GM18907 (cell line): ENCODE measurements around the gene KCNIP3.

ENCODE experiments used
- ATAC-seq: cut with Tn5 transposase; IDR thresholded peaks from one replicate; pipeline ENCODE4 v1.9.1; 2021; ENCODE audit warnings: mild to moderate bottlenecking, moderate library complexity; ENCODE audit not compliant: unreplicated experiment

Gene KCNIP3

GRCh38 chr2:95382686-95383634 is 85.8 kb downstream of the KCNIP3 start:
- no peak for ATAC-seq

GRCh38 chr2:95383635-95384027 is 86.5 kb downstream of the KCNIP3 start:
- ATAC-seq = no peak

DNA sequence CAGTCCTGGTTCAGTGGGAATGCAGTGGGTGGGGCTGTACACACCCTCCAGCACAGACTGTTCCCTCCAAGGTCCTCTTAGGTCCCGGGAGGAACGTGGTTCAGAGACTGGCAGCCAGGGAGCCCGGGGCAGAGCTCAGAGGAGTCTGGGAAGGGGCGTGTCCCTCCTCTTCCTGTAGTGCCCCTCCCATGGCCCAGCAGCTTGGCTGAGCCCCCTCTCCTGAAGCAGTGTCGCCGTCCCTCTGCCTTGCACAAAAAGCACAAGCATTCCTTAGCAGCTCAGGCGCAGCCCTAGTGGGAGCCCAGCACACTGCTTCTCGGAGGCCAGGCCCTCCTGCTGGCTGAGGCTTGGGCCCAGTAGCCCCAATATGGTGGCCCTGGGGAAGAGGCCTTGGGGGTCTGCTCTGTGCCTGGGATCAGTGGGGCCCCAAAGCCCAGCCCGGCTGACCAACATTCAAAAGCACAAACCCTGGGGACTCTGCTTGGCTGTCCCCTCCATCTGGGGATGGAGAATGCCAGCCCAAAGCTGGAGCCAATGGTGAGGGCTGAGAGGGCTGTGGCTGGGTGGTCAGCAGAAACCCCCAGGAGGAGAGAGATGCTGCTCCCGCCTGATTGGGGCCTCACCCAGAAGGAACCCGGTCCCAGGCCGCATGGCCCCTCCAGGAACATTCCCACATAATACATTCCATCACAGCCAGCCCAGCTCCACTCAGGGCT is 87.9 kb downstream of the KCNIP3 start:
- no peak for ATAC-seq

GRCh38 chr2:95385570-95385984 is 88.4 kb downstream of the KCNIP3 start:
- no peak for ATAC-seq

DNA sequence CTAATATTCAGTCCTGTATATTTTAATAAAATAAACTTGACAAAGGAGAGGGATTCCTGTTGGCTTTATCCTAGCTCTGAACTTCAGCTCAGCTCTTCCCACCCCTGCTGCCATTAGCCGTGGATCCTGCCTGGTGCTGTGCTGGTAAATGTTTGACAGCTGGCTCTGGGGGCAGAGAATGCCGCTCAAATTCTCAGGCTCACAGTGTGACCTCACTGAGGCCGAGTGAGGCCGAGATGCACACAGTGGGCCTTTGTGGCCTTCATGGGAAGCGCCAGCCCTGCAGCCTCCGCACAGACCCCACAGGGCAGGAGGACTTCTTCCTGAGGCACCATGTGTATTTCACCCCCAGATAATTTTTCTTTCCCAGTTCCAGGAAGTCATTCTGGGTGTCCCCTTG is 88.9 kb downstream of the KCNIP3 start:
- ATAC-seq = no peak

GRCh38 chr2:95387358-95387757 is 90.2 kb downstream of the KCNIP3 start:
- ATAC-seq = no peak

- no peak for ATAC-seq
These were observed 91.0 kb downstream of the KCNIP3 start for GRCh38 chr2:95388091-95388692.

DNA sequence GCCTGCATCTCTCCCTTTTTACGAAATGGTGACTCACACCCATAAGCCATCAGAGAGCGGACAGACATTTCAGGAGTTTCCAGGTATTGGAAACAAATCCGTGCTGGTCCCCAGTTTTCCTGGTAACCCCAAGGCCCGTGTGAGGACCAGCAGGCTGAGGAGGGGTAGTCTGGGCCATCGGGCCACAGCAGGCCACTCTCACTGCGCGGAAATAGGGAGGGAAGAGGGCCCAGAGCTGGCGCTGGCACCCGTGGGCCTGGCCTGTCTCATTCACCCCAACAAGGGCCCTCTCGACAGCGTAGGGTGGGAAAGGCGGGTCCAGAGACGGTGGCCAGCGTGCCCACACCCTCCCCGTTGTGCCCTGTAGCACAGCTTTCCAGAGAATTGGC is 91.7 kb downstream of the KCNIP3 start:
- ATAC-seq = no peak

DNA sequence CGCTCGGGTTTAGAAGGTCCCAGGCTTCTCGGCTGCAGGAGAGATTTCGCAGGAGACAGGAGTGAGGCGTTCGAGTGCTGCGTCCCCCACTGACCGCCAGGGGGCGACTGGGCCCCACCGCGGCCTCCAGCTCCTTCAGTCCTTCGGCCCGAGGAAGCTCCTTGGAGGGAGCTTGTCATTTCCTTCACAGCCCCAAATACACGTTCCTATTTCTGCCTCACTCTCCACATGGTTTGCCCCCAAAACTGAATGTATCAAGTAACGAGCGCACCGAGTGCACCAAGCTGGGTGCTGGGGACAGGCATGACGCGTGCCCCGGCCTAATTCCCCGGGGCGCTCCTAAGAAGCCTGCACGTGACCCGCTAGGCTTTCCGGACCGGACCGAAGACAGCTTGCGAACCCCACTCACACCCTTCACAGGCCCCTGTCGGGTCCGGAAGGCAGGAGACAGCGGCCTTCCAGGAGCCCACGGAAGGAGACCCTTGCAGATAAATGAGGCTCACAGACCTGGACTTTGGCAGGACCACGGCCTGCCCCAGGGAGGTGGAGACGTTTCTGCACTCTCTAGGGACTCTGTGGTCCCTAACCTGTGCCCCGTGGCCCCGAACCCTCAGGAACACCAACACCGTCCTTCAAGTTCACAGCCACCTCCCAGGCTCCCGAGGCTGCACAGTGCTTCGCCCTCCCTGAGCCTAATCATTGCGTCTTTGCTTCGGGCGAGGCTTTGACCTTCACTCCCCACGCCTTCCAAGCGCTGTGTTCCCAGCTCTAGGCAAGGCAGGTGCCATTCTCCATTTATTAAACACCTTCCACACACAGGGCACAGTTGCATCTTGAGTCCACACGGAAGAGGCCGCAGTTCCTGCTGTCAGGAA is 92.3 kb downstream of the KCNIP3 start:
- ATAC-seq = no peak

- no peak for ATAC-seq
These were observed 93.2 kb downstream of the KCNIP3 start for GRCh38 chr2:95390272-95390880.

- no peak for ATAC-seq
These were observed 93.8 kb downstream of the KCNIP3 start for GRCh38 chr2:95390881-95391321.

DNA sequence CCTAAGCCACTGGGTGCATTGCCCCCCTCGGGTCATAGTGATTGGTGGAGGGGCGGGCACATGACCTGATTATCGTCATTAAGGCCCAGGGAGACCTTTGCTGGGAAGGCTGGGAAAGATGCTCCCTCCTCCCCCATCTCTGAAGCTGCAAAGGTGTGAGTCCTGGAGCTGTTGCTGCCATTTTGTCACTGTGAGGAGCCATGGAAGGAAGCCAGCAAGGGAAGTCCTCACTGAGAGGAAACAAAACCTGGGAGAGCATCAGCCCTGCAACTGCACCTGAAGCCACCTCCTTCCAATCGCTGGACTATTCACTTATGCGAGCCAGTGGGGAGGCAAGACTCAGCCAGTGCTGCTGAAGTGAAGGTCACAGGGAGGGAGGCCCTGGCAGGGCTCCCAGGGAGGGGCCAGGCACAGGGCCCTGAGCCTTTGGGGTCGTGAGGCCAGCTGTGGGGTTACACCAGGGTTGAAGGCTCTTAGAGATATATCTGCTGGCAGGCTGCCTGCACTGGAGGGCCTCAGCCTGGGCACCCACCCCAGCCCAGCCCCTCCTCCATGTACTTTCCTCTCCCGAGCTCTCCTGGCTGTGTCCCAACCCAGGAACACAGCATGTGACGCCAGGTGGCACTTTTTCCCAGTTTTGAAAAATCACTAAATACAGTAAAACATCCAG is 94.6 kb downstream of the KCNIP3 start:
- no peak for ATAC-seq

DNA sequence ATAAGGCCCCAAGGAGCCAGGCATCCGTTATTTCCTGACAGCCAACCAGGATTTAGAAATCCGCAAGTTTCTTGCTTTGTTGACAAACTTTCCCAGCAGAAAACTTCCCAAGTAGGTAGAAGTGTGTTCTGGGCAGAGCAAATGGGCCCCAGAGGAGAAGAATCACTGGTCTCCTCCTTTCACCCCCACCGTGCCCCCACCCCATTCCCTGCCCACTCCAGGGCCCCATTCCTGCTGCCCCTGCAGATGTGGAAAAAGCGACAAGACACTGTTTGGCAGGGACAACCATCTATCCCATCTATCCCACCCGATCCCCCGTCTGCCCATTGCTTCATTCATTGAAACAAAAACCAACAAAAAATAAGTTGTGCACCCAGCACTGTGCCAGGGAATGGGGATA is 95.2 kb downstream of the KCNIP3 start:
- ATAC-seq = no peak

GRCh38 chr2:95392730-95393455 is 95.7 kb downstream of the KCNIP3 start:
- ATAC-seq = no peak

- ATAC-seq = no peak
These were observed 96.8 kb downstream of the KCNIP3 start for GRCh38 chr2:95393901-95394300.

DNA sequence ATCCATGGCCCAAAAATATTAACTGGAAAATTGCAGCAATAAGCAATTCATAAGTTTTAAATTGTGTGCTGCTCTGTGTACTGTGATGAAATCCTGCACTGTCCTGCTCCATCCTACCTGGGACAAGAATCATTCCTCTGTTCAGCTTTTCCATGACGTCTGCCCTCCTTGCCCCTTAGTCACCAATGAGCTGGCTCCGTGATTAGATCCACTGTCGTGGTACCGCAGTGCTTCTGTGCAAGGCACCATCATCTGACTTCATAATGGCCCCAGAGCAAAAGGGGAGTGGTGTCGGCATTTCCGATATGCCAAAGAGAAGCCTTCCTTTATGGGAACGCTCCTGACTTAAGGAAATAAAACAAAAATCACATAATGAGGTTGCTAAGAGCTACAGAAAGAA is 101.9 kb downstream of the KCNIP3 start:
- ATAC-seq = no peak

DNA sequence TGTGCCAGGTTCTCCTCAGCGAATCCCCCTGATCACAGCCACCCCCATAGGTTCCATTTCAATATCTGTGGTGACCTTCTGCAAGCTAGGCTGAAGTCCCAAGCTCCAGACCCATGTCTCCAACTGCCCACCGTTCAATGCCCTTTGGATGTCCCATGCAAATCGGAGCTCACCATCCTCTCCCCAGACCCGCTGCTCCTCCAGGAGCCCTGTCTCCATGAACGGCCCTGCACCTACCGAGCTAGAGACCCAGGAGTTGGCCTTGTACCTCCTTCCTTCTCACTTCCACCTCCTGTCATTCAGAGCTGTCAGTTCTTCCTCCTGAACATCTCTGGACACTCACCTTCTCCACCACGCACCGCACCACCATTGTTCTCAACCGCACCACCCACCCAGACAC is 104.3 kb downstream of the KCNIP3 start:
- no peak for ATAC-seq

DNA sequence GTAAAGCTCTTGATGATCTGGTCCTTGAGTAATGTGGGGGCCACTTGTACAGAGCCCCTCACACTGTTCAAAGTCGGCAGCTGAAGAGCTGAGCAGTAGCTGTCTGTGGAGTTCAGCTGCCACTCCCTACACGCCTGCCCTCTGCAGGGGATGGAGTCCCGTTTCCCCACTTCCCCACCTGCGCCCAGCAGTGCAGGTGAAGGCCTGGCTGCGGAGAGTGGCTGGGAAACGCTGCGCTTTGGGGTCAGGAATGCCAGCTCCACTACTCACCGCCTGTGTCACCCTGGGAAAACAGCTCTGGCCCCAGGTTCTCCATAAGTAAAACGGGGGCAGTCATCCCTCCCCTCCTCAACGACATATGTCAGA is 104.8 kb downstream of the KCNIP3 start:
- ATAC-seq = peak; percentile 27
